Stimulated activated CD8-positive, alpha-beta memory T cell treated with anti-CD3 and anti-CD28 coated beads, Interleukin-12 subunit alpha, Interleukin-12 subunit beta, amount 100 ng/mL, for 1 hour (primary cell): ENCODE measurements around the gene MACF1.
"Not testable (repeated sequence)": the region's sequence is repeated elsewhere in the genome, so short reads cannot be mapped to it uniquely, and the experiment has no call there.

Source experiments
- DNase-seq: peaks from one replicate; pipeline ENCODE4 v3.0.0-alpha.2; 2020; ENCODE audit warnings: low read depth

MACF1 gene, protein sequence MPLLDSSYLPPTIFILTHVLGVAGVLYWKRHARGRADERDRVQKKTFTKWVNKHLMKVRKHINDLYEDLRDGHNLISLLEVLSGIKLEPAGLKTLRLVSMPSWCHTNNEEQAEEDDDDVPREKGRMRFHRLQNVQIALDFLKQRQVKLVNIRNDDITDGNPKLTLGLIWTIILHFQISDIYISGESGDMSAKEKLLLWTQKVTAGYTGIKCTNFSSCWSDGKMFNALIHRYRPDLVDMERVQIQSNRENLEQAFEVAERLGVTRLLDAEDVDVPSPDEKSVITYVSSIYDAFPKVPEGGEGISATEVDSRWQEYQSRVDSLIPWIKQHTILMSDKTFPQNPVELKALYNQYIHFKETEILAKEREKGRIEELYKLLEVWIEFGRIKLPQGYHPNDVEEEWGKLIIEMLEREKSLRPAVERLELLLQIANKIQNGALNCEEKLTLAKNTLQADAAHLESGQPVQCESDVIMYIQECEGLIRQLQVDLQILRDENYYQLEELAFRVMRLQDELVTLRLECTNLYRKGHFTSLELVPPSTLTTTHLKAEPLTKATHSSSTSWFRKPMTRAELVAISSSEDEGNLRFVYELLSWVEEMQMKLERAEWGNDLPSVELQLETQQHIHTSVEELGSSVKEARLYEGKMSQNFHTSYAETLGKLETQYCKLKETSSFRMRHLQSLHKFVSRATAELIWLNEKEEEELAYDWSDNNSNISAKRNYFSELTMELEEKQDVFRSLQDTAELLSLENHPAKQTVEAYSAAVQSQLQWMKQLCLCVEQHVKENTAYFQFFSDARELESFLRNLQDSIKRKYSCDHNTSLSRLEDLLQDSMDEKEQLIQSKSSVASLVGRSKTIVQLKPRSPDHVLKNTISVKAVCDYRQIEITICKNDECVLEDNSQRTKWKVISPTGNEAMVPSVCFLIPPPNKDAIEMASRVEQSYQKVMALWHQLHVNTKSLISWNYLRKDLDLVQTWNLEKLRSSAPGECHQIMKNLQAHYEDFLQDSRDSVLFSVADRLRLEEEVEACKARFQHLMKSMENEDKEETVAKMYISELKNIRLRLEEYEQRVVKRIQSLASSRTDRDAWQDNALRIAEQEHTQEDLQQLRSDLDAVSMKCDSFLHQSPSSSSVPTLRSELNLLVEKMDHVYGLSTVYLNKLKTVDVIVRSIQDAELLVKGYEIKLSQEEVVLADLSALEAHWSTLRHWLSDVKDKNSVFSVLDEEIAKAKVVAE (N-terminal part only)

DNA sequence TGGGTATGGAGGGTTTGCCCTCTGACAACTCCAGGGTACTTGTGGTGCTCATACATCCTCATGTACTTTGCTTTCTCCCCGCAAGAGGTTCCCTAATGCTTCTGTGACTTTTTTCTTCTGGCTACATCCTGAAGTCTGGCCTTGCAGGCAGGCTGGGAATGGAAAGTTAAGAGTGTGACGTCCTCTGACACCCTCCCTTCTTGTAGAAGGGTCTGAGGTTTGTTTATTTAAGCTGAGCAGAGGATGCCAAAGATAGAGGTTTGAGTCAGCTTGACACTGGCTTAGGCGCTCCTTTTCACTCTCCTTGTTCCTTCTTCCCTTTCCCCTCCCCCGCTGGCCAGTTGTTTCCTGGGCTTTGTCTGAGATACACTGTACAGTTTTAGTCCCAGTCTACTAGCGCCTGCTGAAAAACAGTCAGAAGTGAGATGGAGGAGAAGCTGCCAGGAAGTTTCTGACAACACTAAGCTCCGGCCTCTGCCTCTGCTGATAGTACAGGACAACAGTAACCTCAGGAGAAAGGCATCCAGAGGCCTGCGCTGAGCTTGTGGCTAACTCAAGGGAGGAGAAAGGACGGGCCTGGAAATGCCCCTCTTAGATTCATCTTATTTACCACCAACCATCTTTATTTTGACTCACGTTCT, at the start of gene MACF1:
Gene MACF1, plus strand, starts transcription at position 255 of the 641 bp plus-strand sequence. Its CDS starts 328 bp downstream, at position 583.
- no peak for DNase-seq

GRCh38 chr1:39157304-39157703, 47.2 kb upstream of the MACF1 start:
- no peak for DNase-seq

GRCh38 chr1:39158327-39159086, 46.0 kb upstream of the MACF1 start:
- no peak for DNase-seq

DNA sequence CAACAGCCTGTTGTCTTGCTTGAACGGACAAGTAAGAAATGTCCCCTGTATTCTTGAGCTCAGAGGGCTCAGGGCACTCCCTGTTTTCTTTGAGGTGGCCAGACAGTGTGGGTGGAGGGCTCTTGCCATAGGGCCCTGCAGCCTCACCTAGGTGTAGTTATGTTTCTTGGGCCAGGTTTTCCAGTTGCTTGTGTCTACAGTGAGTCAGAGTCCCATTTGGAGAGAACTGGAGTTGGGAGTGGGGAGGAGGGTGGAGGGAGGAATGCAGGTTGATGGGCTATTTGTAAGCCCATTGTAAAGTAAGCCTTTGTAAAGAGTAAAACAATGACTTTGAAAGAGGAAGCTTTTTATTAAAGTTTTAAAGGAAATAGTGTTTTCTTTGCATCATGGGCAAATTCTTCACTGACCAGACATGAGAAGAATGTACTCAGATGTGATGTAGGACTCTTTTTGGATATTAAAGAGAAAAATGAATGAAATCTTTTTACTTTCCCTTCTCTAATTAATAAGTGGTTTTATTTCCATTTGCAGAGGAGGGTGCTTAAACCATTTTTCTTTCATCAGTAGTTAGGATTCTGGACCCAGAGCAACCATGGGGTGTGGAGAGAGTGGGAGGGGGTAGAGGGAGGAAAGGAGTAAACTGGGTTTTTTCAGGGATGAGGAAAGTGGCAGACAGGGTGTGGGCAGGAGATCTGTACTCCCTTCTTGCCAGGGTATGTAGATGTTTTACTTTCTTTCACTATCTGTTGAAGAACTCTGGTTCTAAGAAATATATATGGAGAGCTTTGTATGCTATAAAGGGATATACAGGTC, 45.1 kb upstream of the MACF1 start:
- DNase-seq = no peak

- no peak for DNase-seq
These were observed 43.8 kb upstream of the MACF1 start for GRCh38 chr1:39160703-39161102.

- DNase-seq = not testable (repeated sequence)
These were observed 42.7 kb upstream of the MACF1 start for GRCh38 chr1:39161811-39162210.

GRCh38 chr1:39163469-39163868, 41.0 kb upstream of the MACF1 start:
- DNase-seq = no peak

- no peak for DNase-seq
These were observed 40.2 kb upstream of the MACF1 start for GRCh38 chr1:39164256-39164655.

DNA sequence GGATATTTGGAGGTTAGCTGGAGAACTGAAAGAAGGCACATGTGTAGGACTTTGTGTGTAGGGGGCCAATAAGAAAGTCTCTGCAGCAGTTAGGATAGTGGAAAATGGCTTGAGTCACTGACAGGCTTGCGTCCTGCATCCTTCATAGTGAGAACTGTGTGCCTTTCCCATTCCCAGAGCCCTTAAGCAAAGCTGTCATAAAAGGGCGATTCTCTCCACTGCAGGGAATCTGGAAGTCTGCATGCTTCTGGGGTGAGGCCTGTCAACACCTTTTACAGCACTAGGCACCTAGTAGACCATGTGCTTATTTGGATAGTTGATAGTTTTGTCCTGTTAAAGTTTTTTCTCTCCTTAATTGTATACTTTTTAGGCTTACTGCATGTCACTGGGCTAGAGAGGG, 39.4 kb upstream of the MACF1 start:
- no peak for DNase-seq

- DNase-seq = no peak
These were observed 39.0 kb upstream of the MACF1 start for GRCh38 chr1:39165488-39165887.

GRCh38 chr1:39167632-39168209, 36.8 kb upstream of the MACF1 start:
- no peak for DNase-seq

DNA sequence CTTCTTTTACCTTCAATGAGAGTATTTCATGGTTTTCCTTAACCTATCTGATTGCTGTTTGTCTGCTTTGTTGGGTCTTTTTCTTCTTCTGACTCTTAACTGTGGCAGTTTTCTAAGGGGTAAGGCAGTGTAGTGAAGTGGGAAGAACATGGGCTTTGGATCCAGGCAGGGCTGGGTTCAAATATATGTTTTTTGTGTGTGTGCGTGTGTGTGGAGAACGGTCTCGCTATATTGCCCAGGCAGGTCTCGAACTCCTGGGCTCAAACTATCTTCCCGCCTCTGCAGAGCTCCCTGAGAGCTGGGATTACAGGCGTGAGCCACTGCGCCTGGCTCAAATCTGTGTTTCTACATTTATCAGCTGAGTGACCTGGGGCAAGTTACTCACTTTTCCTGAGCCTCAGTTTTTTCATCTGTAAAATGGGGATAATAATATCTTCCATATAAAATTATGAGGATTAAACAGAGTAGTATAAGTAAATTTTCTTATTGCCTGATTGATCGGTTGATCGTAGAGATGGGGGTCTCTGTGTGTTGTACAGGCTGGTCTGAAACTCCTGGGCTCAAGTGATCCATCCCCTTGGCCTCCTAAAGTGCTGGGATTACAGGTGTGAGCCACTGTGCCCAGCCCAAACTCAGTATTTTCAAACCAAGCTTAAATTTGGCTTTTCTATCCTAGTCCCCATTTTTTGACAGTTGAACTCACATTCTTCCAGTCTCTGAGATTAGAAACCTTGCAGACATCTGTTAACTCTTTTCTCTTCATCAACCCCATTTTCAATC, 36.0 kb upstream of the MACF1 start:
- DNase-seq = no peak

- DNase-seq = no peak
These were observed 33.5 kb upstream of the MACF1 start for GRCh38 chr1:39170731-39171667.

- no peak for DNase-seq
These were observed 31.1 kb upstream of the MACF1 start for GRCh38 chr1:39173119-39173994.

- DNase-seq = no peak
These were observed 30.5 kb upstream of the MACF1 start for GRCh38 chr1:39173995-39174380.

DNA sequence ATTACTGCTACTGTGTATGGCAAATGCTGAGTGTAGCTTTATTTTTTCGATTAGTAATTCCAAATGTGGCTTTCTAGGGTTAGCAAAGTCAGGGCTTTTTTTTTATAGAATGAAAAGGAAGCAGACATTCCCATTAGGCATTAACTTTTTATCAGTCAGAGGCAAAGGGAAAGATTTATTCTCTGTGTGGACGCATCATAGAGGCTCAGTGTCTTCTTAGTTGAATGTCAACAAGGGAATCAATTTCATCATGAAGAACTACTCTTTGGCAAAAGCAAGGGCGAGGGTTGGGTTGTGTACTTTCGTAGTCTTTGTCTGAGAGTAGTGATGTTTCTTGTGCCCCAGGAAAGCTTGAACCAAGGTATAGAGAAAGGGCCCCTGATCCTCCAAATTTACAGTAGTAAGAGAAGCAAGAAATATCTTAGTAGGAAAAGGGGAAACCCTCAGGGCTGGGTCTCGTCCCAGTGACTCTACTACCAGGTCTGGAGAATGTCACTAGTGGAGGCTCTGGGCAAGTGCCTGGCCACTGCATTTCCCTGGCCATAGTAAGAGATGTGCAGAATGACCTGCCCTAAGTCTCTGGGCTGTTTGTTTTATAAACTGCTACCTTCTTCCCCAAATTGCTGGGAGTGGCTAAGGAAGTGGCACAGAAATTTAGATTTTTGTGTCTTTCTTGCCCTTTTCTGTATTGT, 30.0 kb upstream of the MACF1 start:
- no peak for DNase-seq
